ENCODE measurements around the gene TMEM45B.
"Not testable (repeated sequence)": the region's sequence is repeated elsewhere in the genome, so short reads cannot be mapped to it uniquely, and the experiment has no call there.

The TMEM45B gene

GRCh38 chr11:129778877-129779276, 36.8 kb upstream of the TMEM45B start:
- no peak for DNase-seq (ENCODE audit: extremely low read depth, low read depth)
- no peak overlapping the region for H3K4me3 ChIP-seq (replicated peaks; ENCODE audit: low read depth, low read length)
- no peak for TF ChIP-seq CTCF (IDR thresholded peaks at IDR 0.05; ENCODE audit: low read depth, low read length, missing control alignments)

- DNase-seq (ENCODE audit: extremely low read depth, low read depth) = no peak
- TF ChIP-seq CTCF (IDR thresholded peaks at IDR 0.05; ENCODE audit: low read depth, low read length, missing control alignments) = no peak
- no peak overlapping the region for H3K4me3 ChIP-seq (replicated peaks; ENCODE audit: low read depth, low read length)
Observed at GRCh38 chr11:129779342-129779741, 36.3 kb upstream of the TMEM45B start.

- TF ChIP-seq CTCF (IDR thresholded peaks at IDR 0.05; ENCODE audit: low read depth, low read length, missing control alignments) = no peak
- no peak for DNase-seq (ENCODE audit: extremely low read depth, low read depth)
- no peak overlapping the region for H3K4me3 ChIP-seq (replicated peaks; ENCODE audit: low read depth, low read length)
Observed at GRCh38 chr11:129785383-129786111, 30.1 kb upstream of the TMEM45B start.

- DNase-seq (ENCODE audit: extremely low read depth, low read depth); H3K4me3 ChIP-seq (replicated peaks; ENCODE audit: low read depth, low read length): not testable (repeated sequence)
Observed at GRCh38 chr11:129786112-129786416, 29.6 kb upstream of the TMEM45B start.

GRCh38 chr11:129787532-129788155, 28.0 kb upstream of the TMEM45B start:
- no peak for TF ChIP-seq CTCF (IDR thresholded peaks at IDR 0.05; ENCODE audit: low read depth, low read length, missing control alignments)
- H3K4me3 ChIP-seq (replicated peaks; ENCODE audit: low read depth, low read length) = no peak overlapping the region
- no peak for DNase-seq (ENCODE audit: extremely low read depth, low read depth)

- TF ChIP-seq CTCF (IDR thresholded peaks at IDR 0.05; ENCODE audit: low read depth, low read length, missing control alignments) = no peak
- DNase-seq (ENCODE audit: extremely low read depth, low read depth) = no peak
- H3K4me3 ChIP-seq (replicated peaks; ENCODE audit: low read depth, low read length) = no peak overlapping the region
Observed at GRCh38 chr11:129788278-129788677, 27.4 kb upstream of the TMEM45B start.

- no peak overlapping the region for H3K4me3 ChIP-seq (replicated peaks; ENCODE audit: low read depth, low read length)
- no peak for TF ChIP-seq CTCF (IDR thresholded peaks at IDR 0.05; ENCODE audit: low read depth, low read length, missing control alignments)
- DNase-seq (ENCODE audit: extremely low read depth, low read depth) = no peak
Observed at GRCh38 chr11:129790106-129790505, 25.5 kb upstream of the TMEM45B start.

Data from HFF-Myc (cell line).